ENCODE data around the gene NOC4L. TPM values are rescaled to one million over a fixed set of nuclear protein-coding genes. Genes with fewer than 3 reads are reported as not detected.

Gene NOC4L
- total RNA-seq, 1 experiment from 2014 or later: 39.6 TPM

GRCh38 chr12:132175496-132176384, 31.5 kb downstream of the NOC4L start:
- H3K9me3 Mint-ChIP-seq (ENCODE audit: unreplicated experiment): no peaks in the 10 kb centered on the region
- H3K4me3 Mint-ChIP-seq (ENCODE audit: unreplicated experiment): no peak overlapping the region
- POLR2A ChIA-PET: no interaction called here
- Histone ChIP-seq H3K27me3 (replicated peaks; ENCODE audit: control insufficient read depth, insufficient read depth, low read length) (no peaks in the 10 kb centered on the region), H3K36me3 (ENCODE audit: control insufficient read depth, insufficient read depth, low read length) (no peaks in the 10 kb centered on the region), H3K9me3 (no peaks in the 10 kb centered on the region), H3K4me1 (peaks cover 11% of the 10 kb centered on the region), H3K4me3 (ENCODE audit: low read depth, low read length) (no peak overlapping the region)
- H3K4me1 Mint-ChIP-seq (ENCODE audit: low read depth, unreplicated experiment): peaks cover 6% of the 10 kb centered on the region
- no peak for DNase-seq
- CTCF ChIA-PET: no interaction called here
- H3K27ac Mint-ChIP-seq (ENCODE audit: unreplicated experiment): no peak overlapping the region
- no peak for TF ChIP-seq CTCF (IDR thresholded peaks at IDR 0.05; ENCODE audit: insufficient read depth in 1 of 2, low read depth in 1 of 2, low read length in 1 of 2, severe bottlenecking in 1 of 2, unreplicated experiment in 1 of 2)
- peaks cover 5% of the 10 kb centered on the region for H3K36me3 Mint-ChIP-seq (ENCODE audit: insufficient read depth, unreplicated experiment)
- no TSS peak for BruUV-seq (replicated peaks)
- peaks cover 5% of the 10 kb centered on the region for H3K27me3 Mint-ChIP-seq (ENCODE audit: insufficient read depth, unreplicated experiment)
- intact Hi-C loops (cut with micrococcal nuclease; ENCODE audit: unreplicated experiment): no loop called here

DNA sequence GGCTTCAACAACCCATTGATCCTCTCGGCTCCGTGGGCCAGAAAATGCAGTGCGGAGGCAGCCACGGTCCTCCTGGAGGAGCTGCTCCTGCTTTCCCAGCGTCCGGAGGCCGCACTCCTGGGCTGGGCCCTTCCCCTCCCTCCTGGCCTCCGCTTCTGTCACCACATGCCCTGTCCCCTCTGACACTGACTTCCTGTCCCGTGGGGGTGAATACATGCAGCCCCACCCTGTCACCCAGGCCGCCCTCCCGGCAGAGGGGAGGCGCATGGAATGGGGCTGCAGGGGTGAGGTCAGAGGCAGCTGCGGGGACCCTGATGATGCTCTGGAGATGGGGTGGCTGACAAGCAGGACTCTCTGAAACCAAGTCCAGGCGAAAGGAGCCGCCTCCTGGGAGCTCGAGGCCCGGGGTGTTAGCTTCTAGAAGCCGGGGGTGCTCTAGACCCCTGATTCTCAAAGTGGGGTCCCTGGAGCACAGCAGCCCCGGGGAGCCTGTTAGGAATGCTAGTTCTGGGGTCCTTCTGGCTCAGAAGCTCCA, 32.2 kb downstream of the NOC4L start:
- peaks cover 6% of the 10 kb centered on the region for H3K4me1 Mint-ChIP-seq (ENCODE audit: low read depth, unreplicated experiment)
- H3K4me3 Mint-ChIP-seq (ENCODE audit: unreplicated experiment): no peak overlapping the region
- no peak overlapping the region for H3K27ac Mint-ChIP-seq (ENCODE audit: unreplicated experiment)
- peaks cover 10% of the 10 kb centered on the region for H3K27me3 Mint-ChIP-seq (ENCODE audit: insufficient read depth, unreplicated experiment)
- Histone ChIP-seq H3K27me3 (replicated peaks; ENCODE audit: control insufficient read depth, insufficient read depth, low read length) (no peaks in the 10 kb centered on the region), H3K36me3 (ENCODE audit: control insufficient read depth, insufficient read depth, low read length) (no peaks in the 10 kb centered on the region), H3K4me1 (peaks cover 11% of the 10 kb centered on the region), H3K4me3 (ENCODE audit: low read depth, low read length) (no peak overlapping the region), H3K9me3 (no peaks in the 10 kb centered on the region)
- POLR2A ChIA-PET: no interaction called here
- CTCF ChIA-PET: no interaction called here
- intact Hi-C loops (cut with micrococcal nuclease; ENCODE audit: unreplicated experiment): no loop called here
- TF ChIP-seq CTCF (IDR thresholded peaks at IDR 0.05; ENCODE audit: insufficient read depth in 1 of 2, low read depth in 1 of 2, low read length in 1 of 2, severe bottlenecking in 1 of 2, unreplicated experiment in 1 of 2): no peak
- no TSS peak for BruUV-seq (replicated peaks)
- peaks cover 5% of the 10 kb centered on the region for H3K36me3 Mint-ChIP-seq (ENCODE audit: insufficient read depth, unreplicated experiment)
- H3K9me3 Mint-ChIP-seq (ENCODE audit: unreplicated experiment): no peaks in the 10 kb centered on the region
- no peak for DNase-seq

- CTCF ChIA-PET: no interaction called here
- no peak for DNase-seq
- TF ChIP-seq CTCF (IDR thresholded peaks at IDR 0.05; ENCODE audit: insufficient read depth in 1 of 2, low read depth in 1 of 2, low read length in 1 of 2, severe bottlenecking in 1 of 2, unreplicated experiment in 1 of 2): no peak
- Mint-ChIP-seq H3K27ac (ENCODE audit: unreplicated experiment) (no peak overlapping the region), H3K27me3 (ENCODE audit: insufficient read depth, unreplicated experiment) (peaks cover 12% of the 10 kb centered on the region), H3K4me1 (ENCODE audit: low read depth, unreplicated experiment) (peaks cover 6% of the 10 kb centered on the region), H3K4me3 (ENCODE audit: unreplicated experiment) (no peak overlapping the region), H3K36me3 (ENCODE audit: insufficient read depth, unreplicated experiment) (peaks cover 5% of the 10 kb centered on the region), H3K9me3 (ENCODE audit: unreplicated experiment) (no peaks in the 10 kb centered on the region)
- no TSS peak for BruUV-seq (replicated peaks)
- H3K4me1 ChIP-seq: peaks cover 11% of the 10 kb centered on the region
- POLR2A ChIA-PET: no interaction called here
- intact Hi-C loops (cut with micrococcal nuclease; ENCODE audit: unreplicated experiment): no loop called here
- H3K27me3 ChIP-seq (replicated peaks; ENCODE audit: control insufficient read depth, insufficient read depth, low read length): no peaks in the 10 kb centered on the region
- H3K4me3 ChIP-seq (ENCODE audit: low read depth, low read length): no peak overlapping the region
- no peaks in the 10 kb centered on the region for H3K9me3 ChIP-seq
- H3K36me3 ChIP-seq (ENCODE audit: control insufficient read depth, insufficient read depth, low read length): no peaks in the 10 kb centered on the region
These were observed 32.8 kb downstream of the NOC4L start for GRCh38 chr12:132176920-132177551.

Data from Caco-2 (cell line).